Measurements from ENCODE around the gene ENHO.

Gene ENHO

DNA sequence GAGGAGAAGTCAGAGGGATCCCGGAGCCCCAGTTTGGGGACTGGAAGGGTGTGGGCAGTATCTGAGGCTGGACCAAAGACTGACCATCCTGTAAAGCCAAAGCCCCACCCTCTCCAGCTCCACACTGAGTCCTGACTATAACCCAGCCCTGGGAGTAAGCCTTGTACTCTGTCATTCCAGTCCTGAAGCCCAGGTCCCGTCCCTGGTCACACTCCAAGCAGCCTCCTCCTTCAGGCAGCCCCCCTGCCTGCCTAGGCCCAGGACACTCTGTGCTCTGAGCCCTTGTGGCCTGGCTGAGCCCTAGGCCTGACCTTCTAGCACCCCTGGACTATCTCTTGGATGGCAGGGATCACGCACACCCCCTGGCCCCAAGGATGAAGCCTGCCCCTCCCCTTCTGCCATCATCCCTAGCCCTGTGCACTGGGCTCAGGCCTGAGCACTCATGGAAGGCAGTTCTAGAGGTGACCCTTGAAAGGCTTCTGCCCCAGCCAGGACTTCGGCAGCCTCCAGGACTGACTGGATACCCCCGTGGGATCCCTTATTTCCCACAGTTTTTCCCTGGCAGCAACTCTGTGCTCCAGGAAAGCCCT, 28.0 kb upstream of the ENHO start:
- Histone ChIP-seq H3K9ac (ENCODE audit: insufficient read length, low read depth) (peak overlapping the region; percentile 6), H3K36me3 (ENCODE audit: insufficient read depth, insufficient read length, low read length) (no peaks in the 10 kb centered on the region), H3K27me3 (ENCODE audit: insufficient read depth, insufficient read length) (no peaks in the 10 kb centered on the region), H3K4me1 (ENCODE audit: insufficient read depth, insufficient read length) (peaks cover 25% of the 10 kb centered on the region), H3K9me3 (ENCODE audit: insufficient read depth, low read length) (no peaks in the 10 kb centered on the region), H3K4me3 (ENCODE audit: insufficient read length, low read depth) (no peak overlapping the region)
- TF ChIP-seq ZNF274 (IDR thresholded peaks at IDR 0.05; ENCODE audit: low read depth, low read length), result no peak
- no peak for TF ChIP-seq YY1 (IDR thresholded peaks at IDR 0.05; ENCODE audit: insufficient read depth, insufficient read length)
- DNase-seq (ENCODE audit: low read depth, low spot score), result no peak

DNA sequence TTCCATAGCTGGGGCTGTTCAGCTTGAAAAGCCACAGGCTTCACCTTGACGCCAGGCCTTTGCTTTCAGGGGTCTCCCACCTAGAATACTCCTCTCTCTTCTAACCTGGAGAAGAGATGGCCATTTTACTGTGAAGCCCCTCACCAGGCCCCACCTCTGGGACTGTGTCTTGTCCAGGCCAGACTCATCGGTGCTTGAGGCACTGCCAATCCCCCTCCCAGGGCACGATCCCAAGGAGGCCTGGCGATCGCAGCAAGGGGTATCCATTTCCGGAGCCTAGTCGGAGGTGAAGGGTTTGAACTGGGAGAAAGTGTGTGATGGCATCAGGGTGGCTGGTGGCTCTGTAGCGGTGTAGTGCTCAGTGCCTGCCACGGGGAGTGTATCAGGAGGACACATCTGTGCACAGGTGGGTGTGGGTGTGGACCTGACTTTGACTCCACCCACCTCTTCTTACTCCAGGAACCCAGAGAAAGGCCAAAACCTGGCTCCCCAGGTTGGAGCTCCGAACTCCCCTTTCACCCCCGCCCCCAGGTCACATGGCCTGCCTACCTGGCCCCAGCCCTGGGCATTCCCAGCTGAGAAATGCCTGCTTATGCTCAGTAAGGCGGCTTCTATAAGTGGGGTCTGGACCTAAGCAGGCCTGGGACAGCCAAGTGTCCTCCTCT, 27.4 kb upstream of the ENHO start:
- peak overlapping the region; percentile 17 for H3K9ac ChIP-seq (ENCODE audit: insufficient read length, low read depth)
- no peaks in the 10 kb centered on the region for H3K36me3 ChIP-seq (ENCODE audit: insufficient read depth, insufficient read length, low read length)
- DNase-seq (ENCODE audit: low read depth, low spot score), result no peak
- H3K4me3 ChIP-seq (ENCODE audit: insufficient read length, low read depth), result no peak overlapping the region
- no peaks in the 10 kb centered on the region for H3K9me3 ChIP-seq (ENCODE audit: insufficient read depth, low read length)
- peaks cover 20% of the 10 kb centered on the region for H3K4me1 ChIP-seq (ENCODE audit: insufficient read depth, insufficient read length)
- H3K27me3 ChIP-seq (ENCODE audit: insufficient read depth, insufficient read length), result no peaks in the 10 kb centered on the region
- TF ChIP-seq YY1 (IDR thresholded peaks at IDR 0.05; ENCODE audit: insufficient read depth, insufficient read length) (no peak), ZNF274 (IDR thresholded peaks at IDR 0.05; ENCODE audit: low read depth, low read length) (no peak)

DNA sequence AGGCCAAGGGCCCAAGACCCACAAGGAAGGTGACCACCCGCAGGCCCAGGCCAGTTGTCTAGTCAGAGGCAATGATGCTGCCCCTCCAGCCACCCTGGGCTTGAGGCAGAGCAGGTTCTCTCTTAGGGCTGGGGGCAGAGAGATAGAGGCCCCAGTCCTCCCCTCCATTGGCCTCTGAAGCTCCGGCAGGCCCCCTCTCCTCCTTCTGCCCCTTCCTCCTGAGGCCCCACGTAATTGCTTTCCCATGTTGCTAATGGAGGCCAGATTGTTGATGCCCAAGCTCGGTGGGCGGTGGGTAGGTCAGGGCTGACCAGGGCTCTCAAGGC, 26.6 kb upstream of the ENHO start:
- TF ChIP-seq SUZ12 (IDR thresholded peaks at IDR 0.05; ENCODE audit: extremely low read depth, insufficient read depth, insufficient read length) (no peak), YY1 (IDR thresholded peaks at IDR 0.05; ENCODE audit: insufficient read depth, insufficient read length) (no peak), ZNF274 (IDR thresholded peaks at IDR 0.05; ENCODE audit: low read depth, low read length) (no peak)
- H3K9ac ChIP-seq (ENCODE audit: insufficient read length, low read depth), result no peak overlapping the region
- H3K9me3 ChIP-seq (ENCODE audit: insufficient read depth, low read length), result no peaks in the 10 kb centered on the region
- H3K36me3 ChIP-seq (ENCODE audit: insufficient read depth, insufficient read length, low read length), result no peaks in the 10 kb centered on the region
- no peaks in the 10 kb centered on the region for H3K27me3 ChIP-seq (ENCODE audit: insufficient read depth, insufficient read length)
- H3K4me3 ChIP-seq (ENCODE audit: insufficient read length, low read depth), result no peak overlapping the region
- DNase-seq (ENCODE audit: low read depth, low spot score), result no peak
- H3K4me1 ChIP-seq (ENCODE audit: insufficient read depth, insufficient read length), result peaks cover 14% of the 10 kb centered on the region

DNA sequence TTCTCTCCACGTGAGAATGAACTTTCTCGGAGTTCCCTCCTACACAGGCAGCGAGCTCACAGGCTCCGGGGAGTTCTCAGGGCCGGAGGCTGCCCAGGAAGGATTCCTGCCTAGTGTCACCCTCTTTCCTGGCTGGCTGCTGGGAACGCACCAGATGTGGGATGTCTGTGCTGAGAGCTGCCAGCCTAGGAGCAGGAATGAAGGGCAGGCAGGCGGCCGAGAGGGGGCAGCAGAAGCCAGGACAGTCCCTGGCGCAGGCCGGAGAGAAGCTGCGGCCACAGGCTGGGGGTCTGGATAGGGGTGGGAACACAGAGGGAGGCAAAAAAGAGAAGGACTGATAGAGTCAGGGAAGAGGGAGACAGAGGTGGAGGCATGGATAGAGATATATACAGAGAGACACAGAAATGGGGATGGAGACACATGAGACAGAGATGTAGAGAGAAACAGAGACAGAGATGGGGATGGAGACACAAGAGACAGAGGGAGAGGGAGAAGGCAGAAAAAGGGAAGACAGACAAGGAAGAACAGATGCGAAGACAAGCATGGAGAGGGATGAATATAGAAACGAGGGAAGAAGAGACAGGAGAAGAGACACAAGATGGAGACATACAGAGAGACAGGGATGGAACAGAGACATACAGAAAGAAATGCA, 25.3 kb upstream of the ENHO start:
- TF ChIP-seq YY1 (IDR thresholded peaks at IDR 0.05; ENCODE audit: insufficient read depth, insufficient read length) (no peak), ZNF274 (IDR thresholded peaks at IDR 0.05; ENCODE audit: low read depth, low read length) (no peak), SUZ12 (IDR thresholded peaks at IDR 0.05; ENCODE audit: extremely low read depth, insufficient read depth, insufficient read length) (no peak)
- H3K4me3 ChIP-seq (ENCODE audit: insufficient read length, low read depth), result no peak overlapping the region
- H3K4me1 ChIP-seq (ENCODE audit: insufficient read depth, insufficient read length), result peaks cover 12% of the 10 kb centered on the region
- DNase-seq (ENCODE audit: low read depth, low spot score), result peak; percentile 46
- no peaks in the 10 kb centered on the region for H3K36me3 ChIP-seq (ENCODE audit: insufficient read depth, insufficient read length, low read length)
- no peaks in the 10 kb centered on the region for H3K9me3 ChIP-seq (ENCODE audit: insufficient read depth, low read length)
- H3K9ac ChIP-seq (ENCODE audit: insufficient read length, low read depth), result no peak overlapping the region
- no peaks in the 10 kb centered on the region for H3K27me3 ChIP-seq (ENCODE audit: insufficient read depth, insufficient read length)

DNA sequence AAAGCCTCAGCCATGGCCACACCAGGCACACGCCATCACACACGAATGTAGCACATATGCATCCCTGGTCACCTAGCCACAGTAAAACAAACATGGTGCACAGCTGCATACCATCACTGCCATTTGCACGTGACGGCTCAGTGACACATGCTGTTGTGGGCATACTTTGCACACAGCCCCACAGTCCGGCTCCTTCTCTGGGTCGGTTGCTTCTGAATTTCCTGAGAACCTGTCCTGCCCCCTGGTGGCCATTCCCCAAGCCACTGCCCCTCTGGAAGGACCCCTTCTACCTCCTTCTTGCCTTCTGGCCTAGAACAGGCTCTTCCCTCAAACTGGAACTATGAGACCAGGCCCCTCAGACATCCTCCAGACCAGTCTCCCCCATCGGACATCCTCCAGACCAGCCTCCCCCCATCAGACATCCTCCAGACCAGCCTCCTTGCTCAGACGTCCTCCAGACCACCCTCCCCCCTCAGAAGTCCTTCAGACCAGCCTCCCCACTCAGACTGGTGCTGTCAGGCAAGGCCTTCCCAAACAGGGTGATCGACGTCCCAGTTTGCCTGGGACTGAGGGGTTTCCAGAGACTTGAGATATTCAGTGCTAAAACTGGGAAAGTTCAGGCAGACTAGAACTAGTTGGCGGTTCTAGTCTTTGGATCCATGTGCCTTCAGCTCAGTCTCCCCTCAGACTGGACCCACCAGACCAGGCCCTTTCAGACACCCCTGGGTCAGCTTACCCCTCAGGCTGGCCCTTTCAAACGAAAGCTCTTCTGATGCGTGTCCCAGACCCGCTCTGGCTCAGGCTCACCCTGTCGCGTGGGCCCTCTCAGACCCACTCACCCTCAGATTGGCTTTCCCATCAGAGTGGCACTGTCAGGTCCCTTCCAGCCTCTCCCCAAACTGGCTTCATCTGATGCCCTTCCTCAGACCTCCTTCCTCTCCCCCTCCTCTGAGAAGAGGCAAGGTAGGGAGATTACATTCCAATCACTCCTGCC, 24.3 kb upstream of the ENHO start:
- Histone ChIP-seq H3K36me3 (ENCODE audit: insufficient read depth, insufficient read length, low read length) (no peaks in the 10 kb centered on the region), H3K27me3 (ENCODE audit: insufficient read depth, insufficient read length) (no peaks in the 10 kb centered on the region), H3K9me3 (ENCODE audit: insufficient read depth, low read length) (no peaks in the 10 kb centered on the region), H3K4me3 (ENCODE audit: insufficient read length, low read depth) (no peak overlapping the region), H3K9ac (ENCODE audit: insufficient read length, low read depth) (no peak overlapping the region), H3K4me1 (ENCODE audit: insufficient read depth, insufficient read length) (peaks cover 12% of the 10 kb centered on the region)
- TF ChIP-seq YY1 (IDR thresholded peaks at IDR 0.05; ENCODE audit: insufficient read depth, insufficient read length) (no peak), SUZ12 (IDR thresholded peaks at IDR 0.05; ENCODE audit: extremely low read depth, insufficient read depth, insufficient read length) (no peak), ZNF274 (IDR thresholded peaks at IDR 0.05; ENCODE audit: low read depth, low read length) (no peak)
- DNase-seq (ENCODE audit: low read depth, low spot score), result peak; percentile 84

DNA sequence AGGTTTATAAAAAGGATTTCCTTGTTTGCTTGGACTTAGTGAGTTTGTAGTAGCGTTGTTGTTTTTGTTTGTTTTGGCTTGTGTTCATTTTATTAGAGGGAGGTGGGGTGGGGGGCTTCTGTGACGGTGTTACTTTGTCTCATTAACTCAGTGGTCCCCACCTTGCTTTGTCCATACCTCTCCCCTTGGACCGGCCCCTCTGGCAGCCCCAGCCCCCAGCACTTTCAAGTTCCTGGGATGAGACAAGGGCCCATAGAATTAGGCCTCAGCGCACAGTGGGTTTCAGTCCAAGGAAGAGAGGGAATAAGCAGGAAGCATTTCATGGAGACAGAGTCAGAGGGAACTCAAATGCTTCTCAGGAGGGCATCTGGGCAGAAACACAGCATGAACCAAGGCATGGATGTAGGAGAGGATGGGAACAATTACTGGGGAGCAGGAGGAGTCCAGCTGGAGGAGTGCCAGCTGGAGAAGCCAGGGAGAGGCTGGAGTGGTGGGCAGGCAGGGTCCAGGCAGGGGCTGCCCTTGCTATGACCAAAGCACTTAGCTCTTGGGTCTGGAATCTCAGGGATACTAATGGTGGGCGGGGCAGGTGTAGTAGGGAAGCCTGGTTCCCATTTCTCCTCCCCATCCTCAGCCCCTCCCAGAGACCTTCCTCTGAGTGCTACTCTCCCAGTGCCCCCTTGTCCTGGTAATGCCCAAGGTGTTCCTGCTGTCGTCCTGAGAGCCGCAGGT, 23.5 kb upstream of the ENHO start:
- Histone ChIP-seq H3K36me3 (ENCODE audit: insufficient read depth, insufficient read length, low read length) (no peaks in the 10 kb centered on the region), H3K9me3 (ENCODE audit: insufficient read depth, low read length) (no peaks in the 10 kb centered on the region), H3K4me1 (ENCODE audit: insufficient read depth, insufficient read length) (peaks cover 12% of the 10 kb centered on the region), H3K4me3 (ENCODE audit: insufficient read length, low read depth) (no peak overlapping the region), H3K27me3 (ENCODE audit: insufficient read depth, insufficient read length) (no peaks in the 10 kb centered on the region), H3K9ac (ENCODE audit: insufficient read length, low read depth) (no peak overlapping the region)
- no peak for DNase-seq (ENCODE audit: low read depth, low spot score)
- no peak for TF ChIP-seq ZNF274 (IDR thresholded peaks at IDR 0.05; ENCODE audit: low read depth, low read length)
- no peak for TF ChIP-seq YY1 (IDR thresholded peaks at IDR 0.05; ENCODE audit: insufficient read depth, insufficient read length)
- TF ChIP-seq SUZ12 (IDR thresholded peaks at IDR 0.05; ENCODE audit: extremely low read depth, insufficient read depth, insufficient read length), result no peak
